ENCODE results near the gene AIPL1. TPM values are rescaled to one million over a fixed set of nuclear protein-coding genes. Genes with fewer than 3 reads are reported as not detected.

Gene AIPL1
- polyA plus RNA-seq, 3 donors, result not detected

DNA sequence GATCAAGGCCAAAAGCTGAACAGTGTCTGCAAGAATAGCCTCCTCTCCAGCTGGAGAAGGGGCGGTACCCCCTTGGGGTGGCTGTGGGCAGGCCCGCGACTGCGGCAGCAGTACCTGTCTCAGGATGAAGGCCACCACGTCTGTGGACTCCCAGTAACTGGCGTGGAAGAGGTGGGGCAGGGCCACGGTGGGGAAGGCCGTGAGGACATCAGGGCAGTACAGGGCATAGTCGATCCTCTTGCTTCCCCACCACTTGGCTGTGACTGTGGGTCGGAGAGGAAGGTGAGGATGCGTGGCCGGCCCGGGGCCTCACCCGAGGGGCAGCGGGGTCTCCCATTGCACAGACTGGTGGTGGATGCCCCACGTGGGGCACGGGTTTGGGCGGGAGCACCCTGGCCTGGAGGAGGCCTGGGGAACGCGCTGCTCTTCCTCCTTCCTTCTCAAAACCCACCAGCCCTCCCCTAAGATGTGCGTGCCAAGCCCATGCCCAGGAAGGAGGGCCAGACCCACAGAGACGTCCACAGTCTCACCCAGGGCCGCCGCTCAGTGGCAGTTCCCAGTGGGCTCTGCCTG, 35.3 kb upstream of the AIPL1 start:
- 92 to 93% (median 92%) methylated on average over 23 to 24 of the region's 24 CpGs for WGBS, 3 donors
- no peak overlapping the region for H3K27ac ChIP-seq (ENCODE audit: low read depth, low read length)

DNA sequence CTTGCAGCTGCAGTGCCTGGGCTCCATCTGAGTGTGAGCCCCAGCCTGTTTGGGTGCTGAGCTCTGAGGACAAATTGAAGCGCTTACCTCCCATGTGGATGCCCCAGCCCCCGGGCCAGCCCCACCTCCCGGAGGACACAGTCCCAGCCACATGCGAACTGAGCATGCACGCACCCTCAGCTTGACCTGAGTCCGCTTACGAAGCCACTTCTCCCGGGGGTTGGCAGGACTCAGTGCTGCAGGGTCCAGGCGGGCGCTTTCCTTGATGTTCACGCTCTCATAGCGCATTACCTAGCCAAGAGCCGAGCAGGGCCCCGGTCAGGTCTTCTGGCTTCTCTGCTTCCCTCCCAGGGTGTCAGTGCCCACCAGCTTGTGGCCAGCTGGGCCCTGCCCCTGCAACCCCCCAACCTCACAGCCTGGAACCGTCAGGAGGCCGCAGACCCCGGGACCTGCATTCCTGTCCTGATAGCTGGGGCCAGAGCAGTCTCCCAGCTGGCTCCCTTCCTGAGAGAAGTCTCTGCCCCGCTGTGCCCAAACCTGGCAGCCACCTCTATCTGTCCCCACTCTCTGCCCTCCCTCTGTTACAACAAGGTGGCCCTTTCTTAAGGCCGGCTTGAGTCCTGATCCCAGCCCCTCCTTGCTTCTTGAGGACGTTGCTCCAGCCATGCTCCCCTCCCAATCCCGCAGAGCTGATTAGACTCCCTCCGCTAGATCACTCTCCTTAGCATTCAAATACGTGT, 33.3 kb upstream of the AIPL1 start:
- 88 to 91% (median 89%) methylated on average over 23 of the region's 23 CpGs for WGBS, 3 donors
- no peak overlapping the region for H3K27ac ChIP-seq (ENCODE audit: low read depth, low read length)

DNA sequence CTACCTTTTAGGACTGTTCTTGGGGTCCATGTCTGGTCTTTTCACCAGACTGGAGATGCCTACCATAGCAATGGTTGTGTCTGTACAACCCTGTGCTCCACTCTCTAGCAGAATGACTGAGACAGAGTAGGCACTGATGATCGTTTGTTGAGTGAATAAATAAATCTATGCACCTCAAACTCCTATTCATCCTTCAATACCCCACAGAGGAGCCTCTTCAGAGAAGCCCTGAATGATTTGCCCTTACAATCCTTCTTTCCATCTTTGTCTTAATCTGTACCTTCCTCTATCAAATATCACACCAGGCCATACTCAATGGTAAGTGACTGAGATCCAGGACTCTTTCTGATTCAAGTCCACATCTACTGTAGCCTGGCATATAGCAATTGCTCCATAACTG, 32.6 kb upstream of the AIPL1 start:
- WGBS, 3 donors, result 70 to 84% (median 84%) methylated on average over 1 of the region's 1 CpG
- no peak overlapping the region for H3K27ac ChIP-seq (ENCODE audit: low read depth, low read length)

DNA sequence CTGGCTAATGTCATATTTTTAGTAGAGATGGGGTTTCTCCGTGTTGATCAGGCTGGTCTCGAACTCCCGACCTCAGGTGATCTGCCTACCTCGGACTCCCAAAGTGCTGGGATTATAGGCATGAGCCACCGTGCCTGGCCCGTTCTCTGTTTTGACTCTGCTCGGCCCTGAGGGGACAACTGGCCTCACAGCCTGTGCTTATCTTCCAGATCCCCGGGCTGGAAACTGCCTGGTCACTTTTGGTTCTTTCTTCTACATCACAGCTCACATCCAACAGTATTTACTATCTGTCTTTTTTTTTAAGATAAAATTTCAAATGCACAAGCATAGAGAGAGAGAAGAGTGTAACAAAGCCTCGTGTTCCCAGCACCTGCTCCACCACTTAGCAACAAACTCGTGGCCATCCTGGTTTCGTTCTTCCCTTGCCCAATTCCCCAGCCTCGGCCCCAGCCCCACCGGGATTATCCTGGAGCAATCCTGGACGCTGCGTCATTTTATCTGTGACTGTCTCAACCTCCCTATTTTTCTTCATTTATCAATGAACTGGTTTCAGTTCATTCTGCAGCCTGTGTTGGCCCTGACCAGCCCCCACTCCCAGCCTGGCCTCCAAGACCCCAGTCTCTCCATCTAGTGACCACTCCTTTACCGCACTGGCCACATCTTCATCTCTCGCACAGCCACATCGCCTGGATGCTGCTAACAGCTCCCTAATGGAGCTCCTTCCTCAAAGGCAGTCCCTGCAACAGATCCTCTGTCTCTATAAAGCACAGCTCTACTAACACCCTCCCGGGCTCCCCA, 30.5 kb upstream of the AIPL1 start:
- 78 to 90% (median 80%) methylated on average over 19 of the region's 19 CpGs for WGBS, 3 donors
- no peak overlapping the region for H3K27ac ChIP-seq (ENCODE audit: low read depth, low read length)

DNA sequence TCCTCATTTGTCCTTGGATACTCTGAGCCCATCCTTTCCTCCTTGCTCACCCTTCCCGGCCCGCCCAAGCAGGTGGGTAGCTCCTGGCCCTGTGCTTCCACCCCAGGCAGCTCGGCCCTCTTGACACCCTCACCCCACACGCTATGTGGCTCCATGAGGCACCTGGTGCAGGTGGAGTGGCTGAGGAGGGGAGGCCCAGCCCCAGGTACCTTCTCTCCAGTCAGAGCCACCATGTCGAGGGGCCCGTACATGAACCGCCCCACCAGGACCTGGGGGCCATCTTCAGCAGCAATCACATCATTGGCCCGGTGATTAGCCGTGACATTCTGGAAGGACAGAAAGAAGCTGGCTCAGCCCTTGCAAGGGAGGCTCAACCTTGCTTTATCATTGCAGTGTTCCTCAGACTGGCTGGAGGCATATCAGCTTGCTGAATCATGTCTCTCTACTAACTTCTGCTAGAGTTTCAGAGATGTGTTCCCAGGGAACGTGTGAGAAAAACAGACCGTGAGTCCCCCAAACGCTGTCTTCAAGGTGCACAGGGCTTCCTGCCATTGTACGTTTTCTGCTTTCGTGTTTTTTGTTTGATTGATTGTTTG, 29.6 kb upstream of the AIPL1 start:
- WGBS, 3 donors, result 89 to 90% (median 90%) methylated on average over 12 to 14 of the region's 14 CpGs
- no peak overlapping the region for H3K27ac ChIP-seq (ENCODE audit: low read depth, low read length)

DNA sequence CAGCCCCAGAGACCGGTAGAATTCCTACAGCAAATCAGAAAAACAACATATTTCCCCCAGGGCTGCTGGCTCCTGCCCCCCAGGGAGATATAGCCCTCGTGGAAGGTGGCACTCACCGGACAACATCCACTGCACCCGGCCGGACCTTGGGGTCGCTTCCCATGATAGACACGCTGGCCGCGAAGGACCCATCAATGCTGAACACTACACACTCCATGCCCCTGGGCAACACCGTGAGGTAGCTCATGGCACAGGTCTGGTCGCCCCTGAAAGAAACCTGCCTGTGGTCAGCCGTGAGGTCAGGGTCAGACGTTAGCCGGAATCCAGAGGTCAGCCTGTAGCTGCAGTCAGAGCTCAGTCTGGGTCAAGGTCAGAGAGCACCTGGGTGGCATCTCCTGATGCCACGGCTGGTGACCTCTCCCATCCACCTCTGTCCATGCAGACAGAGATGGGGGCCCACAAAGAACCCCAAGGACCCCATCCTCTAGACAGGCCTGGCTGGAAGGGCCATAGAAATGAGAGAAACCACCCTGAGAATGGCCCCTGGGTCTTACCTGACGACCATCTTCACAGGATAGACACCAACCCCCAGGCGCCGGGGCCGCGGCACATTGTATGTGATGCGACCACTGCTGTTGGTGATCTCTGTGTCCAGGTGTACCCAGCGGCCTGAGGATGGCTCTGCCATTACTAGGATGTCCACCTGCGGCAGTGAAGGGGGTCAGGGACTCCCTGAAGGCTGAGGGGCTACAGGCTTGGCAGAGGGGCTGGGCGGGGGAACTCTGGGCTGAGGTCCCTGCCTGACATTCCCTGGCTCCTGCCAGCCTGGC, 28.9 kb upstream of the AIPL1 start:
- 90 to 93% (median 91%) methylated on average over 24 of the region's 24 CpGs for WGBS, 3 donors

DNA sequence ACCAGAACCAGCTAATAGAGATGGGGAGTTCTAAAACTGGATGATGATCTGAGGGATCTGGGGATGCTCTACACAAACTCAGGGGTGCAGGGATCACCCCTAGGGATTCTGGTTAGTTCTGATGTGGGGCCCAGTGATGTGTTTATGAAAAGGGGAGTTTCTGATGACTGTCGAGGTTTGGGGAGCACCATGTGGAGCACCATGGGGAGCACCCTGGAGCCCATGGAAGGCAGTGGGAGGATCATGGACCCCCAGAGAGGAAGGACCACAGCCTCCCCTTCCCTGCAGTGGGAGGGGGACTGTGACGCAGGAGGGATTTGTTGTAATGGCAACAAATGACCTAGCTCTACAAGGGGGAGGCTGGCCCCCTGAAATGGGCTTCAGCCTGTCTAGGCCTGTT, 27.8 kb upstream of the AIPL1 start:
- WGBS, 3 donors, result 86 to 92% (median 90%) methylated on average over 2 of the region's 2 CpGs

More for the DNA sequence above, 28.9 kb upstream of the AIPL1 start:
- H3K27ac ChIP-seq (ENCODE audit: low read depth, low read length), result no peak overlapping the region

DNA sequence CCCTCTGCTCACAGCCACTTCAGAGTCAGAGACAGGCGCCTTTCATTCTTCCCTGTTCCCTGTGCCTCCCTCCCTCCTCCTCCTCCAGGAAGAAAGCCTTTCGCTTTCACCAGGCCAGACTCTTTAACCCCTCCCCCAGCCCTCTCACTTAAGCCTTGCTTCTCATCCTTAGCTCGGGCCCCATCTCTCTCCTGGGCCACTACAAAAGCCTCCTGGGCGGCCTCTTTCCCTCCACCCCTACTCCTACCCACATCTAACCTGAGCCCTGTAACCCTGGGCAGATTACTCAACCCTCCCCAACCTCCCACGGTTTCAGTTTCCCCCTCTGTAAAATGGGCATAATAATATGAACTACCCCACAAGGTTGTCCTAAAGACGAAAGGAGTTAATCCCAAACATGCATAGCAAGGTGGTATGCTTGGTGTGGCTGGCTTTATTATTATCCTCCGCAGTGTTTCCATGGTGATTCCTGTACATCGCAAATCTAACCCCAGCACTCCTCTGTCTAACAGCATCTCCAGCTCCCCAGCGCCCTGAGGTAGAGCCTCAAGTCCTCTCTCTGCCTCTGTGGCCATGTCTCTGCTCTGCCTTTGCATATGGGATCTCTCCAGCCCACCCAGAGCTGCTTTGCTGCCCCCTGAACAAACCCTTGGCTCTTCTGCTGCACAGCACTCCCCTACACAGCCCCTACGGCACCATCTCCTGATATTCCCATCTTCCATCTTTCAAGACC, 27.0 kb upstream of the AIPL1 start:
- H3K27ac ChIP-seq (ENCODE audit: low read depth, low read length), result no peak overlapping the region
- WGBS, 3 donors, result 79 to 82% (median 80%) methylated on average over 10 of the region's 10 CpGs

More for the DNA sequence above, 27.8 kb upstream of the AIPL1 start:
- H3K27ac ChIP-seq (ENCODE audit: low read depth, low read length), result no peak overlapping the region

DNA sequence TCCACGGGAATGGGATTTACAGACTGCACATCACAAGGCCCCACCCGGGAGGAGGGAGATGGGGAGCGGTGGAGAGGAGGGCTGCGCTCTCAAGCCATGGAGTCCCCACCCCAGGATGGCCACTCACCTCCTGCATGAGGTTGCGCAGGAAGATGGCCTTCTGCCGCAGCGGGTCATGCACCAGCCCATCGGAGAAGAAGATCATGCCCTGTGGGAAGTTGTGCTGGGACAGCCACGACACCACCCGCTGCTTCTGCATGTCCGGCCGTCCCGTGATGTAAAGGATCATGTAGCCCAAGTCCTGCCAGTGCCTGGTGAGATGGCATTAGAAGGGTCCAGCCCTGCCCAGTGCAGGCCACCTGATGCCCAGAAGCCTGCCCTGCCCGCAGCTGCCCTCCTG, 26.3 kb upstream of the AIPL1 start:
- 92 to 95% (median 94%) methylated on average over 14 of the region's 14 CpGs for WGBS, 3 donors
- no peak overlapping the region for H3K27ac ChIP-seq (ENCODE audit: low read depth, low read length)

DNA sequence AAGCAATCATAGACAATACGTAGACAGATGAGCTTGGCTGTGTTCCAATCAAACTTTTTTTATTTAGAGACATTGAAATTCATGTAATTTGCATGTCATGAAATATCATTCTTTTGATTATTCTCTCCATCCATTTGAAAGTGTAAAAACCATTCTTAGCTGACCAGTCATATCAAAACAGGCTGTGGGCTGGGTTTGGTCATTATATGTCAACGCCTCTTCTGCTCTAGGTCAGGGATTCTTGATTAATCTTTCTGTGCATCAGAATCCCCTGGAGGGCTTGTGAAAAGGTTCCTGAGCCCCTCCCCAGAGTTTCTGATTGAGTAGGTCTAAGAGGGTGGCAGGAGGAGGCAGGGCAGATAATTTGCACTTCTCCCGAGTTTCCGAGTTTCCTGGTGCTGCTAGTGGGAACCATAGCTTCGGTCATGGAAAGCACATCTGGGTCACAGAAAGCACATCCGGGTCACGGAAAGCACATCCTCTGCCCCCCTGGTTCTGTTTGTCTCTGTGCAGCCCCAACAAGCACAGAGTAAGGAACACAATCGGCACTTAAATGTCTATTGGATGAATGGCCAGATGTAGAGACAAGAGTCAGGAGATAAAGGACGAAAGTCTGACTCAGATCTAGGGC, 25.7 kb upstream of the AIPL1 start:
- 81 to 83% (median 83%) methylated on average over 9 of the region's 9 CpGs for WGBS, 3 donors
- no peak overlapping the region for H3K27ac ChIP-seq (ENCODE audit: low read depth, low read length)

DNA sequence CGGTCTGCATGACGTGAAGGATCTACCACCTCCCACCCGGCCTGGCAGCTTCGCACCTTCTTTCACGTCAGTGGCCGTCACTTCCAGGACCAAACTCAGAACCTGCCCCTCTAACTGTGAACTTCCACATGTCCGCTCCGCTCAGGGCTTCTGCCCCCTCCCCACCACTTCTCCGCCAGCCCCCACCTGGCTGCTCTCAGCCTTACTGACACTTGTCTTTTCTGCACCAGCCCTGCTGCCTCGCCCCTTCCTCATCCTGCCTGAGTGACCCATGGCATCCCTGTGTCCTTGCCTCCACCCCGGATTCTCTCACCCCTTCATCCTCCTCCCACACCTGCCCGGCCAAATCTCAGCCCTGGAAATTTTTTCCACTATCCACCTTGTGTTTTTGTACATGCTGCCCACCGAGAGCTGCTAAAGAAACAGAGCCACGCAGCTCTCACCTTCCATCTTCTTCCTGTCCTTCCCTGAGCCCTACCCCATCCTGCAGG, 23.6 kb upstream of the AIPL1 start:
- WGBS, 3 donors, result 77 to 85% (median 83%) methylated on average over 14 of the region's 14 CpGs
- H3K27ac ChIP-seq (ENCODE audit: low read depth, low read length), result no peak overlapping the region

DNA sequence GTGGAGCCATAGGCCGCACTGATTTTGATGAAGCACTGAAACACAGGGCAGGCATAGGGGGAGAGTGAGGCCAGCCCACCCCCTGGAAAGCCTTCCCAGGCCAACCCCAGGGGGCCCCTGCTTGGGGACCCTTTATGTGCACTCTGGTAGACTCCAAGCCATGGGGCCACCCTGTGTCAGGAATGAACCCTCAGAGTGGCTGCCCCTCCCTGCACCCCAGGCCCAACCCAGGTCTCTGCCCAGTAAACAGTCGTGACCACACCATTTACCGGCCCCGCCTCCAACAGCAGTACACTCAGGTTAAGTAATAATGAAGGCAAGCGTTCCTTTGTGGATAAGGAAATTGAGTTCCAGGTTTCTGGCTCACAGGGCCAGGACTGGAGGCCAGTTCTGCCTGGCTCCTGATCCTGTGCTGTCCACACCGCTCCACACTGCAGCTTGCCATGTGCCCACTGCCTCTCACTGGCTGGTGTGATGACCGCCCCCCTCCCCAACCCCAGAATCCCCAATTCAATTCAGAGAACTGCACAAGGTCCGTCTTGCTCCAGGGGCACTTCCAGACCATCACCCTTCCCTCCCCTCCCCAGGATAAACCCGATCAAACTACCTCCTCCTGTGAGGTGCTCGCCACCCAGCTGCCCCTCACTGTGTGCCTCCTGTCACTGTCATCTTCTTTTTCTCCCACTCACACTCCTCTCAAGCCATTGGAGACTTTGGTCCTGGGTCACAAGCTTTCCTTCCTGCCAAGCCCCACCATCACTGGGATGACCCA, 23.0 kb upstream of the AIPL1 start:
- WGBS, 3 donors, result 84% methylated on average over 10 of the region's 10 CpGs
- H3K27ac ChIP-seq (ENCODE audit: low read depth, low read length), result no peak overlapping the region

DNA sequence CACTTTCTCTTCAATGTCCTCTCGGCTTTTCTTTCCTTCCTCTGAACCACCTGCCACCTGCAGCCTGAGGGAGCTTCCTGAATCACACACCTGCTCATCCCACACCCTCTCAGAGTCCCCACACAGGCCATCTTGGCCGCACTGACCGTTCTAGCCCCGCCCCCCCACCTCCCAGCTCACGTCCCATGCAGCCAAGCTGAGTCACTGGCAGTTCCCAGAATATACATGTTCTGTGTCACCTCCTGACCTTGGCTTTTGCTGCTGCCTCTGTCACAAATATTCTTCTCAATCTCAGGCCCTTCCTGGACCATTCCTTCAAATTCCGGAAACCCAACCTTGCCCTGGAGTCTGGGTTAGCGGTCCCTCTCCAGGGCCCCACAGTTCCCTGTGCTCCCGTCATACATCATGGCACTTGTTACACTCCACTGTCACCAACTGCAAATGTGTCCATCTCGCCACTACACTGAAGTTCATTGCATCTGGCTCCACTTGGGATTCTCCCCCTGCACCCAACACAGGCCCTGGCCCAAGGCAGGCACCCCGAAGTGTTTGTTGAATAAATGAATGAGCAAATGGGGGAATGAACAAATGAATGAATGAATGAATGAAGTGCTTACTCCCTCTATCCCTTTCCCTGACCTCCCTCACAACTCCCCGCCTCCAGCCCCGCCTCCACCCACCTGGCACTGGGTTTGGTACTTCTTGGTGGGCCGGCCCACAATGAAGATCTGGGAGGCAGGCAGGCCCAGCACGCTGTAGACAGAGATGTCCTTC, 22.2 kb upstream of the AIPL1 start:
- WGBS, 3 donors, result 76 to 79% (median 79%) methylated on average over 14 of the region's 14 CpGs
- no peak overlapping the region for H3K27ac ChIP-seq (ENCODE audit: low read depth, low read length)

DNA sequence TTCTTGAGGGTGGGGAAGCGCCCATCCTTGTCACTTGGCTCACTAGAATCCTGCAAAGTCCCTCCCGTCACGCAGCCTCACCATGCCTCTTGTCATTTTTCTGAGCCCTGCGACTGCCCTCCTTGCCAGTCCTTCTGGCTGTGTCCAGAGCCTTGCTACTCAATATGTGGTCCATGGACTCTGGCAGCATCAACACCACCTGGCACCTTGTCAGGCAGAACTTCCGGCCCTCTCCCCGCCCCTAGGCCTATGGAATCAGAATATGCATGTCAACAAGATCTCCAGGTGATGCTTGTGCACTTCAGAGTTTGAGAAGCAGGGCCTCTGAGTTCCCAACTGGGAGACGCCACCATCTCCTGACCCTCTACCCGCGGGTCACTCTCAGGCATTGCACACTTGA, 21.4 kb upstream of the AIPL1 start:
- H3K27ac ChIP-seq (ENCODE audit: low read depth, low read length), result no peak overlapping the region
- 86 to 93% (median 89%) methylated on average over 9 of the region's 9 CpGs for WGBS, 3 donors

DNA sequence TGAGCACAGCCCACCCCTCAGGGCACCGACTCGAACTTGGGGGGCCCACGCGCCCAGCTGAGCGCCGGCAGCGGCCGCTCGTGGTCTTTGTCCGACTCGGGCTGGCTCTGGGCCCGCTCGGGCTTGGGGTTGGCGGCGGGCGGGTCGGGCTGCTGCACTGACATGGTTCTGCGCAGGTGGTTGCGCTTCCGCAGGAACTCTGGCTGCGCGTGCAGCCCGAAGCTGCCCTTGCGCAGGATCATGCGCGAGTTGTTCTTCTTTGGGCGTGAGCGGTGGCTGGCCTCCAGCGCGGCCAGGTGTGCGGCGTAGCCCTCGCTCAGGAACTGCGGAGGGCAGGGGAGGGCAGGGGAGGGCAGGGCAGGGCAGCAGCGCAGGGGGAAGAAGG, 20.4 kb upstream of the AIPL1 start:
- WGBS, 3 donors, result 0 to 12% (median 5%) methylated on average over 28 to 35 of the region's 35 CpGs
- H3K27ac ChIP-seq (ENCODE audit: low read depth, low read length), result no peak overlapping the region
